Stimulated activated CD8-positive, alpha-beta memory T cell treated with anti-CD3 and anti-CD28 coated beads, Interleukin-4, amount 100 ng/mL, for 24 hours (primary cell): Measurements from ENCODE around the gene MIXL1.
"Not testable (repeated sequence)": the region's sequence is repeated elsewhere in the genome, so short reads cannot be mapped to it uniquely, and the experiment has no call there.

Experiments used
- DNase-seq: peaks from one replicate; pipeline ENCODE4 v3.0.0-alpha.2; 2020; ENCODE audit warnings: low read depth

MIXL1 gene

DNA sequence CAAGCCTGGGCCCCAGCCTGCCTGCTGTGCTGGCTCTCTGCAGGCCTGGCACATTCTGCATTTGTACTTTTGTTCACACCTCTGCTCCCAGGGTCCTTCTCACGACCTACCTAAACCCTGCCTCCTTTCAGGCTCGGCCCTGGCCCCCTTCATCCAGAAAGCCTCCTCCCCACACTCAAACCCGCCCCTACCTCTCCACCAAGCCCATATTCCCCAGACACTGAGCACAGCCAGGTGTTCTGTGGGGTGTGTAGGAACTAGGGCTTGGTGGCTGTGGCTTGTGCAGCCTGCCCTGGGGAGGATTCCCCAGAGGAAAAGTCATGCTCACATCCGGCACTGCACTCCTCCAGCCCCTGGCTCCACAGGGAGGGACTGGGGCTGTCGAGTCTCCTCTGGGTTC is 8.2 kb upstream of the MIXL1 start:
- DNase-seq, result no peak

DNA sequence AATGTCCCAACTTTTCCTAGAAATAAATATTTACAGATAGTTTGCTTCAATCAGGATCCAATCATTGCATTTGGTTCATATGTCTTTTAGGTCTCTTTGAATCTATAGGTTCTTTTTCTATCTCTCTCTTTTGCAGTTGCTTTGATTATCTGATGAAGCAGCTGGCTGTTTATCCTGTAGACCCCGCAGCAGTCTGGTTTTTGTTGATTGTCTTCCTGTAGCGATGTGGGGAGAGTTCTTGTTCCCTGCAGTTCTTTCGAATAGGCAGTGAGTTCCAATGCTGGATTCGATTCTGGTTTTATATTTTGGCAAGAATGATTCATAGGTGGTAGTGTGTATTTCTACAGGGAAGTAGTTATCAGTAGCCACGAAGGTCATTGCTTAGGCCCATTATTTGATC is 7.4 kb upstream of the MIXL1 start:
- DNase-seq, result no peak

DNA sequence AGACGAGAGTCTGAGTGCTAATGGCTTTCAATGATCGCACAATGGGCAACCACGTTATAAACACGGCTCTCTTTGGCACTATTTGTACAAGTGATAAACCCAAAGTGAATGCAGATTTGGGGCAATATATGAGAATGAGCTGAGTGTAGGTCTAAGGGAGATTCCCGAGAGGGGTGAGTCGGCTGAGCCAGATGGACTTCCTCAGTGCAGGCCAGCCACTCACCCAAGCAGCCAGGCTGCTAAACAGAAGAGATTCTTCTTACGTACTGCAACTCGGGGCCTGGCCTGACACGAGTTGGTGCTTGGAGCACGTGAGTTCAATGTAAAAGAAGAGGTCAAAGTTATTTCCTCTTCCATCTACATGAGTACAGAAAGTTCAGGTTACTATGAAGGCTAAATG is 6.2 kb upstream of the MIXL1 start:
- no peak for DNase-seq

DNA sequence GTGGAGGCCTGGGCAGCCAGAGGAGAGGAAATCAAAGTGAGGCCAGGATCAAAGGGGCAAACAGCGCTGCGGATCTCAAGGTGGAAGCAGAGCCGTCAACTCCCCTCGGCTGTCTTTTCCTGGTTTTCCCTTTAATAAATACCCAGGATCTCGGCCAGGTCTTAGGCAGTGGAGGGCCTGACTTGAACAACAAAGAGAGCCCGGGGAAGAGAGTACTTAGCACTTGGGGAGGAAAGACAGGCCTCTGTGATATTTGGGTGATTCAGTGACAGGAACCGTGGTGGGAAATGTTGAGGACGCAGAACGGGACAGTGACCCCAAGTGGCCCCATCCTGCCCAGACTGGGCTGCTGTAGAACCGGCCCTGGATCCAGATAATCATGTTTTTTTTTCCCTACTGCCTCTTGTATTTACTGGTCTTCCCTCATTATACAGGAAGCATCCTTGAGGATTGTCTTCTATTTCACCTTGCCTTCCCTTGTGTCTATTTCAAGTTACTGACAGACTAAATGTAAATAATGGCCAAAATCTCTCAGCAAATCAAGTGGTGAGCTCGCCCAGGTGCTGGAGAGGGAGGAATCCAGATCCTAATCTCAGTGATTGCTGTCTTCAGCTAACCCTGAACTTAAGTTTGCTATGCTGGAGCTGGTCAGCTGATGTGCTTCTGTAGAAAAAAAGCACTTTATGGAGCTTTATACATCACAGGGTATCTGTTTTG is 2.8 kb upstream of the MIXL1 start:
- no peak for DNase-seq

DNA sequence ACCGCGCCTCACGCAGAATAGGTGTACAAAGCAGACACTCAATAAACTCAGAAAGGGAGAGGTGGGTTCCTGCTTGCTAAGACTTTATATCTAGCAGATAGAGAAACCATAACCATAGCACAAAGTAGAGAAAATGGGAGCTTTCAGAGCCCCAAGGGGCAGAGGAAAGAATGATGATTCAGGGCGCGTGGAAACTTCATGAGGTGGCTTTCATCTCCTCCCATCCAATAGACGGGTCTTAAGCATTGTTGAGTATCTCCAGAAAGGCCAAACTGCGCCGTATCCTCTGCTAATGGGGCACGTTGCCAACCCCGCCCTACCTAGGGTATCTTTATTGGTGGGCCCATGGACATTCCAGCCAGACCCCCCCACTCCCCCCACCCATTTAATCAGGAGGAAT is 778 bp upstream of the MIXL1 start:
- DNase-seq, result no peak

DNA sequence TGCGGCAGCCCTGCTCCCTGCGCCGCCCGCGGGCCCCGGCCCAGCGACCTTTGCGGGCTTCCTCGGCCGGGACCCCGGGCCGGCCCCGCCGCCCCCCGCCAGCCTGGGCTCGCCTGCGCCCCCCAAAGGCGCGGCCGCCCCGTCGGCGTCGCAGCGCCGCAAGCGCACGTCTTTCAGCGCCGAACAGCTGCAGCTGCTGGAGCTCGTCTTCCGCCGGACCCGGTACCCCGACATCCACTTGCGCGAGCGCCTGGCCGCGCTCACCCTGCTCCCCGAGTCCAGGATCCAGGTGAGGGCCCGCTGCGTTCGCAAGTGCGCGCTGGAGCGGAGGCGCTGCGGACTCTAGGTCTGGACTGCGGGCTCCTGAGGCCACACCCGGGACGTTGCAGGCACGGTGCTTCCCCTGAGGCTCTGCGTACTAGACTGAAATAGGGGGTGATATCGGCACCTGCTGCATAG is 351 bp downstream of the MIXL1 start:
- no peak for DNase-seq

DNA sequence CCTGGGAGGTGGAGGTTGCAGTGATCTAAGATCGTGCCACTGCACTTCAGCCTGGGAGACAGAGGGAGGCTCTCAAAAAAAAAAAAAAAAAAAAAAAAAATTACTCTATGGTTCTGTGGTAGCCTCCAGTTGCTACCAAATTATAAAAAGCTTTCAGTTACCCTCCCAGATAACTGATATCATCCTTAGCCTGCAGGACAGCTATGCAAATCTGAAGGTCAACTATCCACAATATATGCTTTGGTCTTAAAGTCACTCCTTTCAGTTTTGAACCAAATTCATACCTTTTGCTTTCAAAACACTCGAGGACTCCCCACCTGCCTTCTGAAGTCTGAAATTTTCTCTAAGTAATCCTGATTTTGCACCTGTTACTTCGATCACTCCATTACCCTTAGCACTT is 3.1 kb downstream of the MIXL1 start:
- DNase-seq, result no peak

DNA sequence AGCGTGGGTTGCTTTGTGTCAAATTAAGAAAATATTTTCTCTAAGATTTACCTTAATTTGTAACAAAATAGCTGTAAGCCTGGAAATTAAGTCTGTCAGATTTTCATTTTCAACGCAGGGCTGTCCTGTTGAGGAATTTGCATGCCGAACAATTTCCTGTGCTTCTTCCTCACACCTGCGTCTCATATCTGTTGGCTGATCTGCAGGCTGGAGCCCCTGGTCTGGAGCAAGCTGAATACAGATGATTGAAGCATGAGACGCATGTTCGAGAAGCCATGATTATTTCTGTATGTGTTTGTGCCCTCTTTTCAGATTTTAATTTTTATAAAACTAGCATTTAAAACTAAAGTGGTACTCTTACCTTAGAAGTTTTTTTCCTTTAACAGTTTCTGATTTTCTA is 9.8 kb downstream of the MIXL1 start:
- DNase-seq, result no peak

DNA sequence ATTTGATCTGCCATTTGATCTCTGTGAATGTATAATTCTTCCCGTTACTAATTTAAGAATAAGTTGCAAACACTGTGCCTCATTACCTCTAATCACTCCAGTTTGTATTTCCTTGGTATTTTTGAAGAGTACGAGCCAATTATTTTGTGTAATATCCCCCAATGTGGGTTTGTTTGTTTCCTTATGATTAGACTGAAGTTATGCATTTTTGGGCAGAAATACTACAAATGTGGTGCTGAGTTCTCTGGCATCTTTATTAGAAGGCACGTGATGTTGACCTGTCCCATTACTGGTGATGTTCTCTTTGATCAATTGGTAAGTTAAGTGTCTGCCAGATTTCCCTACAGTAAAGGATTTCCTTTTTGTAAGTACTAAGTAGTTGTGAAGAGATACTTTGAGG is 10.3 kb downstream of the MIXL1 start:
- no peak for DNase-seq

DNA sequence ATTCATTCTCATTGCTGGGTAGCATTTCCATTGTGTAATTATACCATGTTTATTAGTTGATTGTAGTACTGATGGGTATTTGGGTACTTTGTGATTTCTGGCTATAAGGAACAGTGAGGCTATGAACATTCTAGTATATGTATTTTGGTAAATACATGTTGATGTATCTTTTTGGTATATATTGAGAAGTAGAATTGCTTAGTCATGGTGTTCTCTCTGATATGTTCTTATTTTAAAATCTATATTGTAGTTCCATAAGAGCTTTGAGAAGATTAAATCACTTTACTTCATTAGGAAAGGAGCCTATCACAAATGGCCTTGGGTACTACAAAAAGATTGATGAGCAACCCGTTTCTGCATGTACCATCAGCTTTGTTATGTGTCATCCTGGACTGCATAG is 13.4 kb downstream of the MIXL1 start:
- no peak for DNase-seq

DNA sequence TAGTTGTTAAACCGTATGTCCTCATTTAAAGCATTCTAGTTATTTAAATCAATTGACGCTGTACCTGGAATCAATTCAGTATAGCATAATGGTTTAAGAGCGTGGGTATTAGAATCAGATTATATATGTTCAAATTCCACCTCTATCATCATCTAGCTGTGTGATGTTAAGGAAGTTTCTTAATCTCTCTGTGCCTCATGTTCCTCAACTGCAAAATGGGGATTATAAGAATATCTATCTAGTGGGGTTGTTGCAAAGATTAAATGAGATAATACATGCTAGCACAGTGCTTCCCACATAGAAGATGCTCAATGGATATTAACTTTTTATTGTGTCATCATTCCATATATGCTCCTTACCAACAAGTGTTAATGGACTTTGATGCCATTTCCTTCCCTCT is 16.0 kb downstream of the MIXL1 start:
- DNase-seq, result no peak

DNA sequence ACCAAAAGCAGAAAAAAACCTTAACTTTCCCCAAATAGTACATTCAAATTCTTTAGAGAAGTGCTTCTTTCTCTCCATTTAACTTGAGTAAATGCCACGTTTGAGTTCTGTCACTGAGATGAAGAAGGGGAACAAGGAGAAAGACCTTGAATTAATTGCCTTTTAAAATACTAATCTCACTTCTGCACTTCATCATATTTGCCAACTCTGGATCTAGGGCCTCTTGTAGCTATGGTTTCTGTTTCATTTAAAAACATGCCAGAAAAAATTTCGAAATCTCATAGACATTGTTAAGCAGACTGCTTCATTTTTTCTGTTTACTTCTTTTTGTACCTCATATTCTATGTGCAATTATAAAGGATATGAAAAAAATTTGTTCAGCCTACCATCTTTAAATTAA is 24.6 kb downstream of the MIXL1 start:
- no peak for DNase-seq

DNA sequence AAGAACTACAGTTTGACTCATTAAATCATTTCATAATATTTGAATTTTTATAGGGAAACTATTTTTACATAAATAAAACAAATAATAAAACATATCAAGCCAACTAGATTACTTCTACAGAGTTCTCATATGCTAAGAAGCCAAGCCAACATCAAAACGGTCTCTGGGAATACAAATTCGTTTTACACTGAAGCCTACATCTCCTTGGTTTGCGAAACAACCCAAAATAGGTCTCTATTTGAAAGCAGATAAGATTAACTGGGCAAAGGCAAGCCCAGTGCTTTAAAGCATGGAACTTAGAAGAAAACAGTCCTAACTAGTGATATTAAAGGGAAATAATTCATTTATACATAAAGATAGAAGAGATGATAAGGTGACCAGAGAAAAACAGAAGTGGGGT is 25.3 kb downstream of the MIXL1 start:
- DNase-seq, result no peak

DNA sequence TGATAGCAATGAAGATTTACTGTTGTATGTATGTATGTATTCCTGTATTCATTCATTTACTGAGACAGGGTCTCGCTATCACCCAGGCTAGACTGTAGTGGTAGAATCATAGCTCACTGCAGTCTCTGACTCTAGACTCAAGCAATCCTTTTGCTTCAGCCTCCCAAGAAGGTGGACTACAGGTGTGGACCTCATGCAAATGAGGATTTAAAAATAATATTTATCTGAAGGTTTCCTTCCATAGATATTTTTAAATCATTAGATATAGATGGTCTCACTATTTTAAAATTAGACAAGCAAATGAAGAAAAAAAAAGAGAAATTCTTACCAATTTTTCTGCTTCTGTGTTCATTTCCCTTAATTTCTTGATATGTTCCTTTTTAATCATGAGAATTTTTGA is 27.0 kb downstream of the MIXL1 start:
- DNase-seq, result no peak

DNA sequence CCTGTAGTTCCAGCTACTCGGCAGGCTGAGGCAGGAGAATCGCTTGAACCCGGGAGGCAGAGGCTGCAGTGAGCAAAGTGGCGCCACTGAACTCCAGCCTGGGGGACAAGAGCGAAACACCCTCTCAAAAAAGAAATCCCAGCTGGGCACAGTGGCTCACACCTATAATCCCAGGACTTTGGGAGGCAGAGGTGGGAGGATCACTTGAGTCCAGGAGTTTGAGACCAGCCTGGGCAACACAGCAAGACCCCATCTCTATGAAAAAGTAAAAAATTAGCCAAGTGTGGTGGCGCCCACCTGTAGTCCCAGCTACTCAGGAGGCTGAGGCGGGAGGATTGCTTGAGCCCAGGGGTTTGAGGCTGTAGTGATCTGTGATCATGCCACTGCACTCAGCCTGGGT is 29.4 kb downstream of the MIXL1 start:
- DNase-seq, result not testable (repeated sequence)

DNA sequence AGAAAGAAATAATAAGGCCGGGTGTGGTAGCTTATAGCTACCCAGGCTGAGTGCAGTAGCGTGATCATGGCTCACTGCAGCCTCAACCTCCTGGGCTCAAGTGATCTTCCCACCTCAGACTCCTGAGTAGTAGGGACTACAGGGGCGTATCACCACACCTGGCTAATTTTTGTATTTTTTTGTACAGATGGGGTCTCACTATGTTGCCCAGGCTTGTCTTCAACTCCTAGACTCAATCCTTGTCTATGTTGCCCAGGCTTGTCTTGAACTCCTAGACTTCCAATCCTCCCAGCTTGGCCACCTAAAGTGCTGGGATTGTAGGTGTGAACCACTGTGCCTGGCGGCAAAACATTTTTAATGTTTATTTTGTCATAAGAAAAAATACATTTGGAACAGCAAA is 30.5 kb downstream of the MIXL1 start:
- no peak for DNase-seq

DNA sequence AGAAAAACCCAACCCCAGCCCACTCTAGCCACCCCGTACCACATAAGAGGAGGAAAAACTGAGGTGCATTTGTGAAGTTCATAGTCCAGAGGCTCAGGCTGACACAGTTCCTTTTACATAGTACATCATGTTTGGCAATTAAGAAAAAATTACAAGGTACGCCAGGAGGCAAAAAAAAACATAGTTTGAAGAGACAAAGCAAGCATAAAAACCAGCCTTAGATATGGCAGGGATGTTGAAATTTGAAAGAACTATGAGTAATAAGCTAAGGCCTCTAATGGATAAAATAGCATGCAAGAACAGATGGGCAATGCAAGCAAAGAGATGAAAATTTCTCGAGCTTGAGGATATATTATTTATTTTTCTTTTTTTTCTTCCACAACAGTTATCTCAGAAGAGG is 31.9 kb downstream of the MIXL1 start:
- no peak for DNase-seq

DNA sequence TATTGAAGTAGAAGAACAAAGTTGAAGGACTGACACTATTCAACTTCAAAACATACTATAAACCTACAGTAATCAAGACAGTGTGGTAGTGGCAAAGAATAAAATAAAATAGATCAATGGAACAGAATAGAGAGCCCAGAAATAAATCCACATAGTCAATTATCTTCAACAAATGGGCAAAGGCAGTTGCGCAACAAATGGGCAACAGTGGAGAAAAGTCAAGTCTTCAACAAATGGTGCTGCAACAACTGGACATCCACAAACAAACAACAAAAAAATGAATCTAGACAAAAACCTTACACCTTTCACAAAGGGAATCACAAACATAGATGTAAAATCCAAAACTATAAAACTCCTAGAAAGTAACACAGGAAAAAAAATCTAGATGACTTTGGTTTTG is 38.4 kb downstream of the MIXL1 start:
- no peak for DNase-seq

DNA sequence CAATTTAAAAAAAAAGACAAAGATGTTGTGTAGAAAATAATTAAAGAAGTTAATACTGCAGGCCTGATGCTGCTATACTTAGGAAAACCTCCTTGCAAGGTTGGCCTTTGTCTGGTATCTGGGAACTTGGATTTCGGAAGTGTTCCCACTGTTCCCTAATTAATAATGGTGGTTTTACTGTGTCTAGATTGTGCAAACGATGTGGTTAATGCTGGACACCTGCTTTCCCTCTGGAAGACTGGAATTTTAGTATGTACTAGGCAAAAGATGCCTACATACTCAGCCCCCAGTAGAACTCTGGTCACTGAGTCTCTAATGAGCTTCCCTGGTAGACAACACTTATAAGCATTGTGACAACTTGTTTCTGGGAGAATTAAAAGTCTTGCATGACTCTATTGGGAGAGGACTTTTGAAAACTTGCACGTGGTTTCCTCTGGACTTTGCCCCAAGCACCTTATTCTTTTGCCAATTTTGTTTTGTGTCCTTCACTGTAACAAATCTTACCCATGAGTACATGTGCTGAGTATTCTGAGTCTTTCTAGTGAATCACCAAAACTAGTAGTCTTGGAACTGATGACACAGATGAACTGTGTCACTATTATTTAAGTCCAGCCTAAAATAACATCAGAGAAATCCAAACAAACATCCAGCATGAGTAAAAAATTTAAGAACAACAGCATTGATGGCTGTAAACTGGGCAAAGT is 45.1 kb downstream of the MIXL1 start:
- no peak for DNase-seq

DNA sequence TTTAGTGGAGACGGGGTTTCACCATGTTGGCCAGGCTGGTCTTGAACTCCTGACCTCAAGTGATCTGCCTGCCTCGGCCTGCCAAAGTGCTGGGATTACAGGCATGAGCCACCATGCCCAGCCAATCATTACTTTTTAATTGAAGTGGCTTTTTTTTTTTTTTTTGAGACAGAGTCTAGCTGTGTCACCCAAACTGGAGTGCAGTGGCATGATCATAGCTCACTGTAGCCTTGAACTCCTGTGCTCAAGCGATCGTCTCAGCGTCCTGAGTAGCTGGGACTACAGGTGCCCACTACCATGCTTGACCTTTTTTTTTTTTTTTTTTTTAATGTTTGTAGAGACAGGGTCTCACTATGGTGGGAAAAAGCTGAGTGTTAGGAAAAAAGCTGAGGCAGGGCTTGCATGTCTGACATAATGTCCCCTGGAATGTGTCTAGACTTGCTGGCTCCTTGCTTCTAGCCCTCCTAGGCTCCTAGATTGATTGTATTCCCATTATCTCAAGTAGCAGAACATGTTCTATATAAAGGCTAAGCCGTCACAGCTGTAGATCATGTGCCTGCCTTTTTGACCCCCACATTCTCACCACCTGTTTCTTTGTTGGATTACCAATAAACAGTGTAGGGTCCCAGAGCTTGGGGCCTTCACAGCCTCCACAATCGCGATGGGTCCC is 48.9 kb downstream of the MIXL1 start:
- DNase-seq, result not testable (repeated sequence)

DNA sequence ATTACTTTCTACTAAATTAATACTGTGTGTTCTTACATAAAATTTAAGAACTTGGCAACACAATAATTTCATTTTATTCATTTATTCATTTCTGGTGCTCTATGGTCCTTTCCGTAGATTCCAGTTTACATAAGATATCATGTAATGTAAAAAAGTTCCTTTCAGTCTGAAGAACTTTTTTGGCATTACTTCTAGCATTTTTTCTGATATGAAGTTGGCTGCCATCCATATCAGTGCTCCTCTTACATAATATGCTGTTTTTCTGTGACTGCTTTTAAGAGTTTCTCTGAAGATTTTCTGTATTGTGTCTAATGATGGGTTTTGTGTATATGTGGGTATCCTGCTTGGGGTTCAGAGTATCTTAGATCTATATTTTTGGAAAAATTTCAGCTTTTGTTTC is 50.7 kb downstream of the MIXL1 start:
- DNase-seq, result no peak

DNA sequence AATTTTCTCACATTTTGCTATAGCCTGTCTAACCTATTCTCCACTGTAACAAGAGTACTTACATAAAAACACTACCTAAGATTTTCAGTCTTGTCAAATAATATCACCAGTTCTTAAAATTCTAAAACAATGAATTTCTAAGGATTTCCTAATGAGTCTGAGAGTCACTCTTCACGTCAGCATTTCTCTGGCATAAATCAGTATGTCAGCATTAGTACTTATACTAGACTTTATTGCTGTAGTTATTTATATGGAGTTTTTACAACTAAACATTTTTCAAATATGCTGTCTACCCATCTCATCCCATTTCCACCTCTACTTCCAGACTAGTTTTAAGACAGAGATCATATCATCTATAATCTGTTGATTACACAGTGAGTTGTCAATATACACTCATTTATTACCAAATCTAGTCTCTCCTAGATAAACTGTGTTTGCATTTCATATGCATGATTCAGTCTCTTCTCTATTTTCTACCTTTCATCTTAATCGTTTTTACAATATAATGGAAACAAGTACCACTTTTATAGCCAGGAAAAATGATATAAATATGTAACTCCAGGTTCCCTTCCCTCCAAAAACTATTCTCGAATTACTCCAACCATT is 52.7 kb downstream of the MIXL1 start:
- no peak for DNase-seq
